Mesenchymal stem cell (in vitro differentiated cells and primary cell): Measurements from ENCODE around the gene PGAP1.

ENCODE experiments used
- DNase-seq: peaks from one replicate; pipeline ENCODE4 v3.0.0-alpha.2; 2013
- H2AFZ ChIP-seq: one replicate; pipeline ENCODE4 v1.6.1; 2013; ENCODE audit warnings: low read depth, mild to moderate bottlenecking, control low read depth, inconsistent platforms, low read length, moderate library complexity
- H2AK5ac ChIP-seq: 2 replicates; pipeline ENCODE4 v1.6.1; 2013; ENCODE audit warnings: low read length, moderate library complexity, mild to moderate bottlenecking, inconsistent platforms; ENCODE audit not compliant: severe bottlenecking
- H2BK120ac ChIP-seq: one replicate; pipeline ENCODE4 v1.6.1; 2013; ENCODE audit warnings: low read depth, mild to moderate bottlenecking, inconsistent platforms, low read length, moderate library complexity
- H2BK12ac ChIP-seq, 2 experiments: one replicate each; pipeline ENCODE4 v1.6.1; 2013; ENCODE audit warnings: inconsistent platforms in 2 of 2, low read length in 2 of 2, mild to moderate bottlenecking in 2 of 2, moderate library complexity in 2 of 2, control low read depth in 1 of 2
- H2BK15ac ChIP-seq: one replicate; pipeline ENCODE4 v1.6.1; 2013; ENCODE audit warnings: mild to moderate bottlenecking, low read depth, inconsistent platforms; ENCODE audit not compliant: poor library complexity, severe bottlenecking
- H2BK5ac ChIP-seq: 2 replicates; pipeline ENCODE4 v1.6.1; 2013; ENCODE audit warnings: low read depth, mild to moderate bottlenecking, low read length, control low read depth, inconsistent platforms; ENCODE audit not compliant: poor library complexity, severe bottlenecking
- H3K14ac ChIP-seq, 2 experiments: one replicate each; pipeline ENCODE4 v1.6.1; 2013; ENCODE audit warnings: inconsistent platforms in 2 of 2, low read length in 2 of 2, control low read depth in 1 of 2, mild to moderate bottlenecking in 1 of 2, moderate library complexity in 1 of 2
- H3K18ac ChIP-seq, 2 experiments: one replicate each; pipeline ENCODE4 v1.6.1; 2013; ENCODE audit warnings: inconsistent platforms in 2 of 2, low read length in 2 of 2, control low read depth in 1 of 2, low read depth in 1 of 2, mild to moderate bottlenecking in 1 of 2
- H3K23ac ChIP-seq, 2 experiments: one replicate each; pipeline ENCODE4 v1.6.1; 2013; ENCODE audit warnings: inconsistent platforms in 2 of 2, low read length in 2 of 2, mild to moderate bottlenecking in 2 of 2, moderate library complexity in 2 of 2, control low read depth in 1 of 2
- H3K27ac ChIP-seq: 2 replicates; pipeline ENCODE4 v1.5.1; 2013; ENCODE audit warnings: mild to moderate bottlenecking, moderate library complexity, low read length, control low read depth, inconsistent platforms; ENCODE audit not compliant: poor library complexity, severe bottlenecking
- H3K27me3 ChIP-seq, 2 experiments: 2 replicates each; pipeline versions ENCODE4 v1.6.1 to v1.7.0; 2013; ENCODE audit warnings: low read length in 2 of 2, mild to moderate bottlenecking in 2 of 2, moderate library complexity in 2 of 2, control low read depth in 1 of 2, inconsistent platforms in 1 of 2; ENCODE audit not compliant: control insufficient read depth in 1 of 2, insufficient read depth in 1 of 2
- H3K36me3 ChIP-seq, 2 experiments: 2 replicates each; pipeline versions ENCODE4 v1.6.1 to v1.7.0; 2013; ENCODE audit warnings: low read length in 2 of 2, control low read depth in 1 of 2, inconsistent platforms in 1 of 2, low read depth in 1 of 2, mild to moderate bottlenecking in 1 of 2; ENCODE audit not compliant: insufficient read depth in 2 of 2, control insufficient read depth in 1 of 2
- H3K4ac ChIP-seq, 2 experiments: one replicate each; pipeline ENCODE4 v1.6.1; 2013; ENCODE audit warnings: inconsistent platforms in 2 of 2, low read length in 2 of 2, mild to moderate bottlenecking in 2 of 2, moderate library complexity in 2 of 2, control low read depth in 1 of 2, low read depth in 1 of 2
- H3K4me1 ChIP-seq: 2 replicates; pipeline ENCODE4 v1.6.1; 2013; ENCODE audit warnings: low read depth, low read length, control low read depth; ENCODE audit not compliant: control insufficient read depth, insufficient read depth
- H3K4me2 ChIP-seq: 2 replicates; pipeline ENCODE4 v1.6.1; 2013; ENCODE audit warnings: low read length, mild to moderate bottlenecking, inconsistent platforms; ENCODE audit not compliant: poor library complexity, severe bottlenecking
- H3K4me3 ChIP-seq, 2 experiments: 2 replicates each; pipeline versions ENCODE4 v1.5.1 to v1.7.0; 2013; ENCODE audit warnings: low read length in 2 of 2, mild to moderate bottlenecking in 2 of 2, control low read depth in 1 of 2, low read depth in 1 of 2; ENCODE audit not compliant: insufficient read depth in 1 of 2
- H3K79me1 ChIP-seq: replicated peaks from 2 replicates; pipeline ENCODE4 v1.6.1; 2013; ENCODE audit warnings: mild to moderate bottlenecking, control low read depth, low read length, inconsistent platforms; ENCODE audit not compliant: poor library complexity, severe bottlenecking
- H3K9ac ChIP-seq: 2 replicates; pipeline ENCODE4 v1.7.0; 2013; ENCODE audit warnings: mild to moderate bottlenecking, low read length, moderate library complexity
- H3K9me3 ChIP-seq: 2 replicates; pipeline ENCODE4 v1.7.0; 2013; ENCODE audit warnings: mild to moderate bottlenecking, low read length; ENCODE audit not compliant: control insufficient read depth
- H4K8ac ChIP-seq: one replicate; pipeline ENCODE4 v1.6.1; 2013; ENCODE audit warnings: inconsistent platforms, mild to moderate bottlenecking, low read length, moderate library complexity
- H4K91ac ChIP-seq: one replicate; pipeline ENCODE4 v1.6.1; 2013; ENCODE audit warnings: mild to moderate bottlenecking, low read length, inconsistent platforms
- WGBS: methylation state at CpG from one replicate; pipeline ENCODE4 v1.1.7; 2013; ENCODE audit warnings: mixed read lengths; 5-methylcytosine and 5-hydroxymethylcytosine counted together

PGAP1 gene

GRCh38 chr2:196873511-196873910, 53.0 kb downstream of the PGAP1 start:
- no peak overlapping the region for H3K9ac ChIP-seq
- H2BK5ac ChIP-seq = no peak overlapping the region
- no peak overlapping the region for H2AK5ac ChIP-seq
- H3K4me2 ChIP-seq = no peak overlapping the region
- no peak overlapping the region for H2BK120ac ChIP-seq
- no CpG with 5 or more reads among the region's 1 CpG for WGBS
- H3K14ac ChIP-seq = no peak overlapping the region
- no peak for DNase-seq
- no peak overlapping the region for H3K4ac ChIP-seq
- H4K8ac ChIP-seq = no peak overlapping the region
- H3K27ac ChIP-seq = no peak overlapping the region
- peaks cover 0 to 28% of the 10 kb centered on the region in 2 experiments for H3K36me3 ChIP-seq
- H3K4me3 ChIP-seq = no peak overlapping the region
- no peak overlapping the region for H4K91ac ChIP-seq
- no peak overlapping the region for H3K18ac ChIP-seq
- no peak overlapping the region for H2BK12ac ChIP-seq
- H2AFZ ChIP-seq = no peak overlapping the region
- H3K27me3 ChIP-seq = no peaks in the 10 kb centered on the region
- H3K9me3 ChIP-seq = no peaks in the 10 kb centered on the region
- no peaks in the 10 kb centered on the region for H3K4me1 ChIP-seq
- H3K23ac ChIP-seq = no peak overlapping the region
- H3K79me1 ChIP-seq = no peaks in the 10 kb centered on the region
- H2BK15ac ChIP-seq = no peak overlapping the region

GRCh38 chr2:196854629-196855028, 71.9 kb downstream of the PGAP1 start:
- no peaks in the 10 kb centered on the region for H3K27me3 ChIP-seq
- no peak overlapping the region for H2AFZ ChIP-seq
- no peak overlapping the region for H3K4ac ChIP-seq
- no peak overlapping the region for H4K91ac ChIP-seq
- H2BK15ac ChIP-seq = no peak overlapping the region
- peaks cover 1% of the 10 kb centered on the region for H3K79me1 ChIP-seq
- H3K4me2 ChIP-seq = no peak overlapping the region
- no peak overlapping the region for H3K4me3 ChIP-seq
- no peak overlapping the region for H2BK120ac ChIP-seq
- no peak overlapping the region for H2BK12ac ChIP-seq
- 100% methylated on average over 1 of the region's 1 CpG for WGBS
- no peak overlapping the region for H3K18ac ChIP-seq
- H3K23ac ChIP-seq = no peak overlapping the region
- H4K8ac ChIP-seq = no peak overlapping the region
- H2AK5ac ChIP-seq = no peak overlapping the region
- peaks cover 5% of the 10 kb centered on the region for H3K9me3 ChIP-seq
- H3K27ac ChIP-seq = no peak overlapping the region
- no peaks in the 10 kb centered on the region for H3K36me3 ChIP-seq
- H3K4me1 ChIP-seq = no peaks in the 10 kb centered on the region
- H2BK5ac ChIP-seq = no peak overlapping the region
- H3K9ac ChIP-seq = no peak overlapping the region
- no peak for DNase-seq
- no peak overlapping the region for H3K14ac ChIP-seq

- Histone ChIP-seq H3K36me3 (no peaks in the 10 kb centered on the region), H3K27me3 (no peaks in the 10 kb centered on the region), H2BK15ac (no peak overlapping the region), H3K9me3 (no peaks in the 10 kb centered on the region), H4K8ac (no peak overlapping the region), H2BK120ac (no peak overlapping the region), H3K4me2 (no peak overlapping the region), H2AK5ac (no peak overlapping the region), H3K4me1 (no peaks in the 10 kb centered on the region), H3K14ac (no peak overlapping the region), H3K9ac (no peak overlapping the region), H3K23ac (no peak overlapping the region), H4K91ac (no peak overlapping the region), H3K4ac (no peak overlapping the region), H3K4me3 (no peak overlapping the region), H2BK12ac (no peak overlapping the region), H2BK5ac (no peak overlapping the region), H3K79me1 (no peaks in the 10 kb centered on the region), H3K27ac (no peak overlapping the region), H3K18ac (no peak overlapping the region), H2AFZ (no peak overlapping the region)
- DNase-seq = peak; percentile 2
- 72% methylated on average over 3 of the region's 4 CpGs for WGBS
These were observed 73.0 kb downstream of the PGAP1 start for GRCh38 chr2:196853301-196854087.

GRCh38 chr2:196851088-196851487, 75.4 kb downstream of the PGAP1 start:
- H4K91ac ChIP-seq = no peak overlapping the region
- no peak overlapping the region for H3K9ac ChIP-seq
- H3K4me1 ChIP-seq = no peaks in the 10 kb centered on the region
- H2BK5ac ChIP-seq = no peak overlapping the region
- no peaks in the 10 kb centered on the region for H3K9me3 ChIP-seq
- 100% methylated on average over 1 of the region's 1 CpG for WGBS
- H3K4ac ChIP-seq = no peak overlapping the region
- H2AFZ ChIP-seq = no peak overlapping the region
- DNase-seq = peak; percentile 32
- no peak overlapping the region for H4K8ac ChIP-seq
- no peak overlapping the region for H2BK12ac ChIP-seq
- H3K27me3 ChIP-seq = no peaks in the 10 kb centered on the region
- H3K18ac ChIP-seq = no peak overlapping the region
- H3K27ac ChIP-seq = no peak overlapping the region
- H2BK15ac ChIP-seq = no peak overlapping the region
- H3K36me3 ChIP-seq = peaks cover 0 to 2% of the 10 kb centered on the region in 2 experiments
- H2BK120ac ChIP-seq = no peak overlapping the region
- H3K4me2 ChIP-seq = no peak overlapping the region
- no peak overlapping the region for H2AK5ac ChIP-seq
- no peak overlapping the region for H3K23ac ChIP-seq
- no peaks in the 10 kb centered on the region for H3K79me1 ChIP-seq
- H3K14ac ChIP-seq = no peak overlapping the region
- no peak overlapping the region for H3K4me3 ChIP-seq
